Measurements from ENCODE around the gene GANC.

The GANC gene

GRCh38 chr15:42364529-42364928, 91.5 kb downstream of the GANC start:
- H3K27ac ChIP-seq = no peak overlapping the region
- H3K4me3 ChIP-seq = no peak overlapping the region
- no peak for TF ChIP-seq CTCF (IDR thresholded peaks at IDR 0.05)
- no peak for DNase-seq (ENCODE audit: low spot score)

- no peak for DNase-seq (ENCODE audit: low spot score)
- Histone ChIP-seq H3K27ac (no peak overlapping the region), H3K4me3 (no peak overlapping the region)
- no peak for TF ChIP-seq CTCF (IDR thresholded peaks at IDR 0.05)
These were observed 93.0 kb downstream of the GANC start for GRCh38 chr15:42365921-42366550.

- DNase-seq (ENCODE audit: low spot score) = no peak
- no peak for TF ChIP-seq CTCF (IDR thresholded peaks at IDR 0.05)
- Histone ChIP-seq H3K4me3 (no peak overlapping the region), H3K27ac (no peak overlapping the region)
These were observed 94.0 kb downstream of the GANC start for GRCh38 chr15:42367041-42367440.

- DNase-seq (ENCODE audit: low spot score) = no peak
- no peak for TF ChIP-seq CTCF (IDR thresholded peaks at IDR 0.05)
- Histone ChIP-seq H3K4me3 (no peak overlapping the region), H3K27ac (no peak overlapping the region)
These were observed 95.1 kb downstream of the GANC start for GRCh38 chr15:42368096-42368495.

- no peak for DNase-seq (ENCODE audit: low spot score)
- Histone ChIP-seq H3K27ac (no peak overlapping the region), H3K4me3 (no peak overlapping the region)
- TF ChIP-seq CTCF (IDR thresholded peaks at IDR 0.05) = no peak
These were observed 98.1 kb downstream of the GANC start for GRCh38 chr15:42371096-42371495.

- no peak for DNase-seq (ENCODE audit: low spot score)
- Histone ChIP-seq H3K27ac (no peak overlapping the region), H3K4me3 (no peak overlapping the region)
- no peak for TF ChIP-seq CTCF (IDR thresholded peaks at IDR 0.05)
These were observed 100.3 kb downstream of the GANC start for GRCh38 chr15:42373274-42373673.

GRCh38 chr15:42373936-42374335, 100.9 kb downstream of the GANC start:
- Histone ChIP-seq H3K27ac (no peak overlapping the region), H3K4me3 (no peak overlapping the region)
- no peak for TF ChIP-seq CTCF (IDR thresholded peaks at IDR 0.05)
- no peak for DNase-seq (ENCODE audit: low spot score)
